Ammon's horn (tissue), 1 donor: ENCODE data around the gene ENOX1.
"Not testable (repeated sequence)": the region's sequence is repeated elsewhere in the genome, so short reads cannot be mapped to it uniquely, and the experiment has no call there.

Experiments used
- DNase-seq: peaks from one replicate; pipeline ENCODE4 v3.0.0-alpha.2; 2016; ENCODE audit warnings: low spot score

ENOX1 gene

GRCh38 chr13:43354153-43354945 lies 432.4 kb downstream of the ENOX1 start:
- DNase-seq: no peak

GRCh38 chr13:43353631-43354030 lies 433.1 kb downstream of the ENOX1 start:
- DNase-seq: no peak

- DNase-seq: not testable (repeated sequence)
Observed at GRCh38 chr13:43351612-43352011, 435.2 kb downstream of the ENOX1 start.

GRCh38 chr13:43348397-43348796 lies 438.4 kb downstream of the ENOX1 start:
- DNase-seq: no peak

- no peak for DNase-seq
Observed at GRCh38 chr13:43347877-43348276, 438.9 kb downstream of the ENOX1 start.

- DNase-seq: no peak
Observed at GRCh38 chr13:43346427-43346826, 440.3 kb downstream of the ENOX1 start.

- DNase-seq: no peak
Observed at GRCh38 chr13:43343645-43344044, 443.1 kb downstream of the ENOX1 start.

- no peak for DNase-seq
Observed at GRCh38 chr13:43339805-43340550, 446.8 kb downstream of the ENOX1 start.

GRCh38 chr13:43339145-43339804 lies 447.5 kb downstream of the ENOX1 start:
- no peak for DNase-seq

- DNase-seq: no peak
Observed at GRCh38 chr13:43335764-43336163, 451.0 kb downstream of the ENOX1 start.

GRCh38 chr13:43333176-43333575 lies 453.6 kb downstream of the ENOX1 start:
- DNase-seq: no peak

- peak; percentile 82 for DNase-seq
Observed at GRCh38 chr13:43331672-43332071, 455.1 kb downstream of the ENOX1 start.

- no peak for DNase-seq
Observed at GRCh38 chr13:43329702-43330101, 457.1 kb downstream of the ENOX1 start.

- no peak for DNase-seq
Observed at GRCh38 chr13:43328907-43329306, 457.9 kb downstream of the ENOX1 start.

GRCh38 chr13:43326100-43326499 lies 460.7 kb downstream of the ENOX1 start:
- peak; percentile 74 for DNase-seq

GRCh38 chr13:43325636-43326035 lies 461.1 kb downstream of the ENOX1 start:
- no peak for DNase-seq

- no peak for DNase-seq
Observed at GRCh38 chr13:43324129-43324528, 462.6 kb downstream of the ENOX1 start.

GRCh38 chr13:43319617-43320444 lies 466.9 kb downstream of the ENOX1 start:
- DNase-seq: no peak

- peak; percentile 74 for DNase-seq
Observed at GRCh38 chr13:43316946-43317353, 469.8 kb downstream of the ENOX1 start.

- DNase-seq: no peak
Observed at GRCh38 chr13:43316281-43316680, 470.5 kb downstream of the ENOX1 start.

GRCh38 chr13:43315522-43315921 lies 471.2 kb downstream of the ENOX1 start:
- no peak for DNase-seq

GRCh38 chr13:43309311-43309710 lies 477.5 kb downstream of the ENOX1 start:
- no peak for DNase-seq
